ENCODE data around the gene PPP1R12B.

PPP1R12B gene

DNA sequence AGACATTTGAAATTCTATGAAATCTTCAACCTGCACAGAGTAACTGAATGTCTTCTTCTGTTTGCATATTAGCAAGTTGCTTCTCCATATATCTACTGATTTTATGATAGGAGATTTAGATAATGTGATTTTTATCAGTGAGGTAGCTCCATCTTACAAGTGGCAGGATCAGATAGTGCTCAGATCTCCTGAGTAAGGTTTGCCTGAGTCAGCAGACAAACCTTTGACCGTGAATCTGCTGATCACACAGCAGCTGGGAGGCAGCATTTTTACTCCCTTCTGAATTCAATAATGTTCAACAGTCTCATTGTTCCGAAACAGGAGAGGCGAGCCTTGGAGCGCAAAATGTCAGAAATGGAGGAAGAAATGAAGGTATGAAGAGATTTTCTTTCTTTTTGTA, 220.3 kb downstream of the PPP1R12B start:
- TF ChIP-seq, protein P1, sequence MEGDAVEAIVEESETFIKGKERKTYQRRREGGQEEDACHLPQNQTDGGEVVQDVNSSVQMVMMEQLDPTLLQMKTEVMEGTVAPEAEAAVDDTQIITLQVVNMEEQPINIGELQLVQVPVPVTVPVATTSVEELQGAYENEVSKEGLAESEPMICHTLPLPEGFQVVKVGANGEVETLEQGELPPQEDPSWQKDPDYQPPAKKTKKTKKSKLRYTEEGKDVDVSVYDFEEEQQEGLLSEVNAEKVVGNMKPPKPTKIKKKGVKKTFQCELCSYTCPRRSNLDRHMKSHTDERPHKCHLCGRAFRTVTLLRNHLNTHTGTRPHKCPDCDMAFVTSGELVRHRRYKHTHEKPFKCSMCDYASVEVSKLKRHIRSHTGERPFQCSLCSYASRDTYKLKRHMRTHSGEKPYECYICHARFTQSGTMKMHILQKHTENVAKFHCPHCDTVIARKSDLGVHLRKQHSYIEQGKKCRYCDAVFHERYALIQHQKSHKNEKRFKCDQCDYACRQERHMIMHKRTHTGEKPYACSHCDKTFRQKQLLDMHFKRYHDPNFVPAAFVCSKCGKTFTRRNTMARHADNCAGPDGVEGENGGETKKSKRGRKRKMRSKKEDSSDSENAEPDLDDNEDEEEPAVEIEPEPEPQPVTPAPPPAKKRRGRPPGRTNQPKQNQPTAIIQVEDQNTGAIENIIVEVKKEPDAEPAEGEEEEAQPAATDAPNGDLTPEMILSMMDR (IDR thresholded peaks at IDR 0.05; ENCODE audit: control insufficient read depth, extremely low read depth, insufficient read depth), result 0 out of 2 replicates have a peak, but pooled peaks have one; percentile 8
- 0 out of 2 replicates have a peak overlapping the region, but pooled peaks have one; percentile 3 for H3K4me3 ChIP-seq (ENCODE audit: low read depth, low read length)
- DNase-seq (ENCODE audit: low read depth), result peak; percentile 59

DNA sequence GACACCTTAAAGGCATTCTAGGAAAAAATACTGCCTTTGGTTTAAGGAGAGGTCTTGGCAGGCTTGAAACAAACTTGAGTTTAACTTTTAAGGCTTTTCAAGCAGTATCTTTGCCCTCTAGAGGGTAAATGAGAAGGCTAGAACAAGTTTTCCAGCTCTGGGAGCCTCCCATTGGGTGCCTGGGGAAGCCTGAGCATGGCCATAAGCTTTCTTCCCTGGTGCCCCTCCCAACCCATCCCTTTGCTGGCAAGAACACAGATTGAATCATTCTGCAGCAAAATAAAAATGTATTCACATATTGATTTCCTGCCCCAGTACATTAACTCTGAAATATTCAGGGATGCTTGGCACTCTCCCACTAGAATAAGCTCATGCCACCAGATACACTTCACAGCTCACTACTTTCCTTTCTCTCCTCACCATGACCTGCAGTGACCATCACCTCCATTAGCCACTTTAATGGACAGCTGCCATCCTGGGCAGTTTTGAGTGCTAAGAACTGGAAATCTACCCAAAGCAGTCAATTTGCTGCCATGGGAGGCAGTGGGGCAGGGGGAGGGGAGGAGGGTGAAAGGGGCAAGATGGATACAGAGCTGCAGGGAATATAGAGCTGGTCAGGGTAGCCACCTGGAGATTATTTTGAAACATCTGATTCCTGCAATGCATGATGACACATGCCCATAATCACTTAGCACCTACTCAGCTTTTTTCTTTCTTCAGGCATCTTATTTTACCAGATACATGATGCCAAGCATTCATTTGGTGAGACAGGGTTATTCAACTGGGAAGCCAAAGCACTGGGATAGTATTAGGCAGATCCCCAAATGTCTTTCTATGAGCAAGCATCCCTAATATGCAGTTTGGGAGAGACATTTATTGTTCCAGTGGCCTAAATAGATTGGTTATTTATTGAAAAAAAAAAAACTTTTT, 221.2 kb downstream of the PPP1R12B start:
- DNase-seq (ENCODE audit: low read depth), result no peak
- TF ChIP-seq, protein P1 (IDR thresholded peaks at IDR 0.05; ENCODE audit: control insufficient read depth, extremely low read depth, insufficient read depth), result no peak
- H3K4me3 ChIP-seq (ENCODE audit: low read depth, low read length), result no peak overlapping the region

DNA sequence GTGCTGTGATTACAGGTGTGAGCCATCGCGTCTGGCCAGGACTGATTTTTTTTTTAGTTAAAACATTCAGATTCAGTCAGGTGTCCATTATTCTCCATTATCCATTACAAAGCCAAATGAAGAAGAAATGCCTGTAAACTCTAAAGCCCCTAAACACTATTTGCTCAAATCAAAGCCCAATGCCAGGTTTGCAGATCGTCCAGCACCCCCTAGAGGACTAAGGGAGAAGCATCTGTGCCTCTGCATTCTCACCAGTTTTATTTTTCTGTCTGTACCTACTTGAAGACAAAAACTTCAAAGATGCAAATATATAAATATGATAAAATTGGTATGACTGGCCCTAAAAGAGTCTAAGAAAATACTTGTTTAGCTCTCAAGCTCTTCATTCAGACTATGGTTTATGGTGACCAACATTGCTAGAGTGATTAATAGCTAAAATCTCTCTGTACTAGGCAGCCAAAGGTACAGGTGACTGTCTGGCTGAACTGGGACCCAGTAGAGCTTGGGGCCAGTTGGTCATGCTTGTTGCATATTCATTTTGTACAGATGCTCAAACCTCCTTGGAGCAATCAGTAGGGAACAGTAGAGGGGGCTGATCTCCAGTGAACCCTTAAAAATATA, 223.3 kb downstream of the PPP1R12B start:
- H3K4me3 ChIP-seq (ENCODE audit: low read depth, low read length), result no peak overlapping the region
- TF ChIP-seq, protein P1 (IDR thresholded peaks at IDR 0.05; ENCODE audit: control insufficient read depth, extremely low read depth, insufficient read depth), result peak; percentile 81
- DNase-seq (ENCODE audit: low read depth), result no peak

DNA sequence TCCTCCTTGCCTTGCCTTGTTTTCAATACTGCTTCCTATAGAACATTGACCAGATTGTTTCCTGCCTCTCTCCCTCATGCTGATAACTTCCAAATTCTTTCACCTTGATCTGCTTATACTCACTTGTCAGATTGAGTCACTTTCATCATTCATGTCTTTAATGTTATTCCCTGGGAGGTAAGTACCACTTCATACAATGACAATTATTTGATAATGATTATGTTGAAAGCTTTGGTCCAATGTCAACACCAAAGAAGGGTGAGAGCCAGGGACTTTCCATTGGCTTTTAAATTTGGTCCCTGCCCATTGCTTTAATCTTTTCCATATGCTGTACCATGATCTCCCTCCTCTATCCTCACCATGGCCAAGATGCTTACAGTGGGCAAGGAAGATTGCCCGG, 224.4 kb downstream of the PPP1R12B start:
- TF ChIP-seq, protein P1 (IDR thresholded peaks at IDR 0.05; ENCODE audit: control insufficient read depth, extremely low read depth, insufficient read depth), result no peak
- no peak overlapping the region for H3K4me3 ChIP-seq (ENCODE audit: low read depth, low read length)
- DNase-seq (ENCODE audit: low read depth), result no peak

DNA sequence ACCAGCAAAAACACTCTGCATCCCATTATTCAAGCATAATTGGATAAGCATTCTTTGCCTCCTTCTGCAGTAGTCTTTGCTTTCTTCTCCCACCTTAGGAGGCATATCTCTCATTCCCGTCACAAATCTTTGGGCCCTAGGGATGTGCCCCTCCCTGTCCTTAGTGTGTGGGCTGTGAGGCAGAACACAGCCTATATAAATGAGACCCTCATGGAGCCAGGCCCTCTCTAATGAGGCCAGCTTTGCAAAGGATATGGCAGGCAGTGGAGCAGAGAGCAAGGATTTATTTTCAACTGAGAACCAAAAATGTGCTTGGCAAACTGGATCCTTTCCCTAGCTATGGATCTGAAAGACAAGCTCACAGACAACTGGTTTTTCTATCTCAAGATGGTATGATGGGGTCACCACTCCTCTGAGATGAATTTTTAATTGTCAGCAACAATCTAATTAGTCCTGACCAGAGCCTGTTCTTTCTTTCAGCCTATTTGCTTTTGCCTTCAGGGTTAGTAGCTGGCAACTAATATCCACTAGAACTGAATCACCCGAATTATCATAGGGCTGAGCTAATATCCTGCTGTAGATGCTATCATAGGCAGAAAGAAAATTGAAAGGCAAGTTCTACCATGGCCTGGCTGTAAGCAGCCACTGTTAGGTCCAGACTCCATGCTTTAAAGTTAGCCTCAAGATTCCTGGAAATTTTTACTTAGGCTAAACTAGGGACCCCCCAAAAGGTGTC, 227.6 kb downstream of the PPP1R12B start:
- no peak for DNase-seq (ENCODE audit: low read depth)
- H3K4me3 ChIP-seq (ENCODE audit: low read depth, low read length), result no peak overlapping the region
- TF ChIP-seq, protein P1 (IDR thresholded peaks at IDR 0.05; ENCODE audit: control insufficient read depth, extremely low read depth, insufficient read depth), result no peak

DNA sequence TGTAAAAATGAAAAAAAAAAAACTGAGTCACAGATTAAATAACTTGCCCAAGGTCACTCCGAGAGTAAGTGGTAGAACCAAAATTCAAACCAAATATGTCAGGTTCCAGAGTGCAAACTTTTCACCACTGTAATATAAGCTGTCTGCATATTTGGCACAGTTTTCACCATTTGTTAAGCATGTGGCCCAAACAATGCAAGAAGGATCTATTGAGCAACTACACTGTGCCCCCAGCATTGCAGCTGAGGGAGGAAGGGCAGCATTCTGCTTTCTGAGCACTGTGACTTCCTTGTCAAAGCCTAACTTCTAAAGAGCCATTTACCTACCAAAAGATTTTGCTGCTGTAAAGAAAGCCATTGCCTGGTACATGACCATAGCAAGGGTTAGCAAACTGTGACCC, 228.3 kb downstream of the PPP1R12B start:
- DNase-seq (ENCODE audit: low read depth), result no peak
- H3K4me3 ChIP-seq (ENCODE audit: low read depth, low read length), result no peak overlapping the region
- TF ChIP-seq, protein P1 (IDR thresholded peaks at IDR 0.05; ENCODE audit: control insufficient read depth, extremely low read depth, insufficient read depth), result no peak

Data from LNCaP clone FGC (cell line).